Measurements from ENCODE around the gene RCHY1. TPM values are rescaled to one million over a fixed set of nuclear protein-coding genes. Genes with fewer than 3 reads are reported as not detected.
"Not testable (repeated sequence)": the region's sequence is repeated elsewhere in the genome, so short reads cannot be mapped to it uniquely, and the experiment has no call there.

The RCHY1 gene
- total and polyA plus RNA-seq, 12 donors = 7.4 to 54.2 (median 31.4) TPM

GRCh38 chr4:75530556-75531322 is 16.5 kb upstream of the RCHY1 start:
- DNase-seq = no peak
- Histone ChIP-seq H3K27ac (no peak overlapping the region), H3K4me1 (replicated peaks in 1 of 2) (peaks cover 0 to 5% of the 10 kb centered on the region in 2 donors), H3K27me3 (no peaks in the 10 kb centered on the region), H3K4me3 (no peak overlapping the region), H3K36me3 (replicated peaks in 1 of 2) (peaks cover 6 to 29% of the 10 kb centered on the region in 2 donors), H3K9me3 (replicated peaks in 1 of 3) (no peaks in the 10 kb centered on the region)
- no peak for TF ChIP-seq CTCF (IDR thresholded peaks at IDR 0.05)
- TF ChIP-seq POLR2A (IDR thresholded peaks at IDR 0.05) = no peak
- intact Hi-C loops (cut with DNase I) = no loop called here
- WGBS, 4 donors = 95 to 100% (median 99%) methylated on average over 2 of the region's 2 CpGs

GRCh38 chr4:75527482-75527881 is 13.3 kb upstream of the RCHY1 start:
- Histone ChIP-seq H3K4me3 (no peak overlapping the region), H3K9me3 (replicated peaks in 1 of 3) (no peaks in the 10 kb centered on the region), H3K36me3 (replicated peaks in 1 of 2) (peaks cover 6 to 29% of the 10 kb centered on the region in 2 donors), H3K4me1 (replicated peaks in 1 of 2) (peaks cover 0 to 16% of the 10 kb centered on the region in 2 donors), H3K27me3 (no peaks in the 10 kb centered on the region), H3K27ac (no peak overlapping the region)
- TF ChIP-seq CTCF (IDR thresholded peaks at IDR 0.05) (no peak), POLR2A (IDR thresholded peaks at IDR 0.05) (no peak)
- intact Hi-C loops (cut with DNase I) = no loop called here
- no peak for DNase-seq

- peaks cover 0 to 16% of the 10 kb centered on the region in 2 donors for H3K4me1 ChIP-seq (replicated peaks in 1 of 2)
- no peak for DNase-seq
- intact Hi-C loops (cut with DNase I) = no loop called here
- TF ChIP-seq POLR2A (IDR thresholded peaks at IDR 0.05) = no peak
- no peak for TF ChIP-seq CTCF (IDR thresholded peaks at IDR 0.05)
- H3K27me3 ChIP-seq = no peaks in the 10 kb centered on the region
- no peak overlapping the region for H3K27ac ChIP-seq
- H3K9me3 ChIP-seq (replicated peaks in 1 of 3) = no peaks in the 10 kb centered on the region
- no peak overlapping the region for H3K4me3 ChIP-seq
- H3K36me3 ChIP-seq (replicated peaks in 1 of 2) = peaks cover 6 to 35% of the 10 kb centered on the region in 2 donors
- WGBS, 4 donors = 89 to 100% (median 95%) methylated on average over 1 of the region's 1 CpG
Observed at GRCh38 chr4:75525910-75526309, 11.7 kb upstream of the RCHY1 start.

- intact Hi-C loops (cut with DNase I) = no loop called here
- WGBS, 4 donors = 85 to 94% (median 89%) methylated on average over 1 of the region's 1 CpG
- no peak overlapping the region for H3K27ac ChIP-seq
- peaks cover 0 to 16% of the 10 kb centered on the region in 2 donors for H3K4me1 ChIP-seq (replicated peaks in 1 of 2)
- H3K9me3 ChIP-seq (replicated peaks in 1 of 3) = no peaks in the 10 kb centered on the region
- peaks cover 6 to 35% of the 10 kb centered on the region in 2 donors for H3K36me3 ChIP-seq (replicated peaks in 1 of 2)
- H3K4me3 ChIP-seq = no peak overlapping the region
- no peak for DNase-seq
- no peaks in the 10 kb centered on the region for H3K27me3 ChIP-seq
- no peak for TF ChIP-seq CTCF (IDR thresholded peaks at IDR 0.05)
- TF ChIP-seq POLR2A (IDR thresholded peaks at IDR 0.05) = no peak
Observed at GRCh38 chr4:75525086-75525485, 10.9 kb upstream of the RCHY1 start.

GRCh38 chr4:75519452-75519851 is 5.2 kb upstream of the RCHY1 start:
- H3K36me3 ChIP-seq (replicated peaks in 1 of 2) = peaks cover 0 to 29% of the 10 kb centered on the region in 2 donors
- H3K4me1 ChIP-seq (replicated peaks in 1 of 2) = peaks cover 6 to 14% of the 10 kb centered on the region in 2 donors
- 95 to 99% (median 96%) methylated on average over 4 to 5 of the region's 7 CpGs for WGBS, 4 donors
- DNase-seq; H3K27ac ChIP-seq; intact Hi-C loops (cut with DNase I); H3K9me3 ChIP-seq (replicated peaks in 1 of 3); H3K27me3 ChIP-seq; H3K4me3 ChIP-seq: not testable (repeated sequence)
